Upper lobe of left lung (tissue), 4 donors: ENCODE measurements around the gene SRGAP3.

ENCODE experiments used
- CTCF ChIP-seq, 6 experiments: fragments of 450-650 bp in 4 of 6; fragments of 200-600 bp in 2 of 6; sonication (generic) in 2 of 6; IDR thresholded peaks; one replicate each; pipeline ENCODE4 v1.5.1; 2016 to 2019; ENCODE audit warnings: antibody characterized with exemption in 6 of 6
- EP300 ChIP-seq, 4 donors: sonication (generic); formaldehyde crosslinking; IDR thresholded peaks; one replicate each; pipeline ENCODE4 v1.5.1; 2017; ENCODE audit warnings: antibody characterized with exemption in 4 of 4, control low read depth in 2 of 4

- TF ChIP-seq CTCF (IDR thresholded peaks at IDR 0.05) = no peak
- no peak for TF ChIP-seq EP300 (IDR thresholded peaks at IDR 0.05)
Measured at GRCh38 chr3:8978551-8978950, 270.9 kb downstream of the SRGAP3 start.
